Dendritic cell treated with granulocyte-macrophage colony-stimulating factor and Interleukin-4, amounts not matched to agents 40 ng/mL and 50 ng/mL, for 4 days (primary cell): ENCODE data around the gene PARP11.
A peak's percentile ranks its signal among the peaks of the same experiment; 100 is the strongest.

Source experiments
- H3K27ac Mint-ChIP-seq: one replicate; pipeline ENCODE4 v1.8.0; 2022; ENCODE audit warnings: mild to moderate bottlenecking, mixed read lengths
- H3K27me3 Mint-ChIP-seq: one replicate; pipeline ENCODE4 v1.8.0; 2022; ENCODE audit warnings: mild to moderate bottlenecking, mixed read lengths
- H3K36me3 Mint-ChIP-seq: one replicate; pipeline ENCODE4 v1.8.0; 2022; ENCODE audit warnings: low read depth, mixed read lengths
- H3K4me1 Mint-ChIP-seq: one replicate; pipeline ENCODE4 v1.8.0; 2022; ENCODE audit warnings: low read depth, mixed read lengths
- H3K4me3 Mint-ChIP-seq: one replicate; pipeline ENCODE4 v1.8.0; 2022; ENCODE audit warnings: mild to moderate bottlenecking, moderate library complexity, mixed read lengths
- H3K9me3 Mint-ChIP-seq: one replicate; pipeline ENCODE4 v1.8.0; 2022; ENCODE audit warnings: mixed read lengths
- intact Hi-C: fragments of 100-400 bp; cut with micrococcal nuclease; formaldehyde crosslinking; loops from one replicate; pipeline ENCODE4 v1.15.0; 2022

The PARP11 gene

GRCh38 chr12:3832738-3833137 is 40.5 kb downstream of the PARP11 start:
- intact Hi-C loops, result no loop called here
- Mint-ChIP-seq H3K27me3 (no peaks in the 10 kb centered on the region), H3K9me3 (peaks cover 10% of the 10 kb centered on the region), H3K36me3 (peaks cover 24% of the 10 kb centered on the region), H3K4me1 (peaks cover 23% of the 10 kb centered on the region), H3K4me3 (no peak overlapping the region), H3K27ac (no peak overlapping the region)

- Mint-ChIP-seq H3K27me3 (no peaks in the 10 kb centered on the region), H3K9me3 (no peaks in the 10 kb centered on the region), H3K4me3 (no peak overlapping the region), H3K4me1 (no peaks in the 10 kb centered on the region), H3K36me3 (peaks cover 35% of the 10 kb centered on the region), H3K27ac (no peak overlapping the region)
- intact Hi-C loops, result no loop called here
Measured at GRCh38 chr12:3828888-3829287, 44.3 kb downstream of the PARP11 start.

GRCh38 chr12:3827301-3828000 is 45.7 kb downstream of the PARP11 start:
- Mint-ChIP-seq H3K4me1 (no peaks in the 10 kb centered on the region), H3K36me3 (peaks cover 41% of the 10 kb centered on the region), H3K27ac (no peak overlapping the region), H3K9me3 (no peaks in the 10 kb centered on the region), H3K4me3 (no peak overlapping the region), H3K27me3 (no peaks in the 10 kb centered on the region)
- intact Hi-C loops, result no loop called here

GRCh38 chr12:3821441-3821840 is 51.8 kb downstream of the PARP11 start:
- H3K27me3 Mint-ChIP-seq, result no peaks in the 10 kb centered on the region
- H3K9me3 Mint-ChIP-seq, result no peaks in the 10 kb centered on the region
- no peak overlapping the region for H3K27ac Mint-ChIP-seq
- intact Hi-C loops, result no loop called here
- peaks cover 36% of the 10 kb centered on the region for H3K36me3 Mint-ChIP-seq
- H3K4me1 Mint-ChIP-seq, result no peaks in the 10 kb centered on the region
- H3K4me3 Mint-ChIP-seq, result no peak overlapping the region

GRCh38 chr12:3820122-3820521 is 53.1 kb downstream of the PARP11 start:
- intact Hi-C loops, result no loop called here
- Mint-ChIP-seq H3K27ac (no peak overlapping the region), H3K36me3 (peaks cover 27% of the 10 kb centered on the region), H3K4me3 (no peak overlapping the region), H3K9me3 (no peaks in the 10 kb centered on the region), H3K4me1 (no peaks in the 10 kb centered on the region), H3K27me3 (no peaks in the 10 kb centered on the region)

GRCh38 chr12:3816266-3816665 is 56.9 kb downstream of the PARP11 start:
- no peak overlapping the region for H3K4me3 Mint-ChIP-seq
- H3K27ac Mint-ChIP-seq, result no peak overlapping the region
- intact Hi-C loops, result no loop called here
- peaks cover 30% of the 10 kb centered on the region for H3K36me3 Mint-ChIP-seq
- H3K27me3 Mint-ChIP-seq, result no peaks in the 10 kb centered on the region
- no peaks in the 10 kb centered on the region for H3K9me3 Mint-ChIP-seq
- no peaks in the 10 kb centered on the region for H3K4me1 Mint-ChIP-seq

- intact Hi-C loops, result no loop called here
- H3K4me1 Mint-ChIP-seq, result peaks cover 6% of the 10 kb centered on the region
- no peak overlapping the region for H3K27ac Mint-ChIP-seq
- no peaks in the 10 kb centered on the region for H3K27me3 Mint-ChIP-seq
- H3K36me3 Mint-ChIP-seq, result peaks cover 40% of the 10 kb centered on the region
- no peak overlapping the region for H3K4me3 Mint-ChIP-seq
- H3K9me3 Mint-ChIP-seq, result peaks cover 8% of the 10 kb centered on the region
Measured at GRCh38 chr12:3815094-3815766, 58.0 kb downstream of the PARP11 start.

- H3K9me3 Mint-ChIP-seq, result peaks cover 9% of the 10 kb centered on the region
- H3K27me3 Mint-ChIP-seq, result no peaks in the 10 kb centered on the region
- intact Hi-C loops, result no loop called here
- peaks cover 6% of the 10 kb centered on the region for H3K4me1 Mint-ChIP-seq
- H3K4me3 Mint-ChIP-seq, result no peak overlapping the region
- peak overlapping the region; percentile 38 for H3K27ac Mint-ChIP-seq
- peaks cover 63% of the 10 kb centered on the region for H3K36me3 Mint-ChIP-seq
Measured at GRCh38 chr12:3810540-3810939, 62.7 kb downstream of the PARP11 start.

GRCh38 chr12:3810016-3810370 is 63.2 kb downstream of the PARP11 start:
- peaks cover 58% of the 10 kb centered on the region for H3K36me3 Mint-ChIP-seq
- H3K27me3 Mint-ChIP-seq, result no peaks in the 10 kb centered on the region
- H3K4me1 Mint-ChIP-seq, result peaks cover 6% of the 10 kb centered on the region
- H3K4me3 Mint-ChIP-seq, result no peak overlapping the region
- H3K9me3 Mint-ChIP-seq, result peaks cover 9% of the 10 kb centered on the region
- no peak overlapping the region for H3K27ac Mint-ChIP-seq
- intact Hi-C loops, result no loop called here

GRCh38 chr12:3809357-3810015 is 63.7 kb downstream of the PARP11 start:
- no peak overlapping the region for H3K4me3 Mint-ChIP-seq
- H3K27ac Mint-ChIP-seq, result no peak overlapping the region
- H3K4me1 Mint-ChIP-seq, result peaks cover 6% of the 10 kb centered on the region
- peaks cover 9% of the 10 kb centered on the region for H3K9me3 Mint-ChIP-seq
- peaks cover 56% of the 10 kb centered on the region for H3K36me3 Mint-ChIP-seq
- intact Hi-C loops, result no loop called here
- H3K27me3 Mint-ChIP-seq, result no peaks in the 10 kb centered on the region

GRCh38 chr12:3805077-3805476 is 68.1 kb downstream of the PARP11 start:
- no peak overlapping the region for H3K4me3 Mint-ChIP-seq
- H3K27me3 Mint-ChIP-seq, result no peaks in the 10 kb centered on the region
- H3K9me3 Mint-ChIP-seq, result no peaks in the 10 kb centered on the region
- peaks cover 31% of the 10 kb centered on the region for H3K36me3 Mint-ChIP-seq
- intact Hi-C loops, result no loop called here
- no peaks in the 10 kb centered on the region for H3K4me1 Mint-ChIP-seq
- H3K27ac Mint-ChIP-seq, result no peak overlapping the region

GRCh38 chr12:3803865-3804472 is 69.2 kb downstream of the PARP11 start:
- Mint-ChIP-seq H3K36me3 (peaks cover 26% of the 10 kb centered on the region), H3K4me3 (no peak overlapping the region), H3K27ac (no peak overlapping the region), H3K4me1 (no peaks in the 10 kb centered on the region), H3K27me3 (no peaks in the 10 kb centered on the region), H3K9me3 (no peaks in the 10 kb centered on the region)
- intact Hi-C loops, result loop anchor here (1.0 to 5.0 kb wide), 2 partner anchors 147 to 504 kb away; no protein-coding TSS in a partner anchor

GRCh38 chr12:3802721-3803120 is 70.5 kb downstream of the PARP11 start:
- H3K9me3 Mint-ChIP-seq, result no peaks in the 10 kb centered on the region
- H3K27ac Mint-ChIP-seq, result no peak overlapping the region
- H3K36me3 Mint-ChIP-seq, result peaks cover 33% of the 10 kb centered on the region
- H3K4me1 Mint-ChIP-seq, result peaks cover 2% of the 10 kb centered on the region
- intact Hi-C loops, result loop anchor here (5.0 kb wide), 1 partner anchor 145 kb away; no protein-coding TSS in a partner anchor
- no peaks in the 10 kb centered on the region for H3K27me3 Mint-ChIP-seq
- no peak overlapping the region for H3K4me3 Mint-ChIP-seq

- Mint-ChIP-seq H3K9me3 (no peaks in the 10 kb centered on the region), H3K27me3 (no peaks in the 10 kb centered on the region), H3K27ac (no peak overlapping the region), H3K4me1 (peaks cover 13% of the 10 kb centered on the region), H3K36me3 (peaks cover 8% of the 10 kb centered on the region), H3K4me3 (no peak overlapping the region)
- intact Hi-C loops, result no loop called here
Measured at GRCh38 chr12:3797531-3798048, 75.6 kb downstream of the PARP11 start.
